HepG2 (cell line): ENCODE results near the gene PLEKHA8. TPM values are rescaled to one million over a fixed set of nuclear protein-coding genes. Genes with fewer than 3 reads are reported as not detected.

ENCODE experiments used
- CCAR2 ChIP-seq: fragments of 200-400 bp; formaldehyde crosslinking; optimal IDR thresholded peaks from 2 replicates; pipeline ENCODE3; 2018; ENCODE audit warnings: low read depth, mild to moderate bottlenecking, low read length, moderate library complexity
- GZF1 ChIP-seq: sonication (generic); formaldehyde crosslinking; IDR thresholded peaks from 2 replicates; pipeline ENCODE4 v1.5.1; 2020; ENCODE audit warnings: mild to moderate bottlenecking, missing genetic modification reagents
- HCFC1 ChIP-seq: fragments of 150-350 bp; IDR thresholded peaks from 2 replicates; pipeline ENCODE4 v1.6.1; 2014; ENCODE audit warnings: low read depth, low read length
- ISL2 ChIP-seq: sonication (generic); formaldehyde crosslinking; IDR thresholded peaks from 2 replicates; pipeline ENCODE4 v1.5.0; 2020; ENCODE audit warnings: missing genetic modification reagents
- KAT2B ChIP-seq: fragments of 150-350 bp; IDR thresholded peaks from 2 replicates; pipeline ENCODE4 v1.6.1; 2014; ENCODE audit warnings: low read depth, low read length, borderline replicate concordance
- KAT8 ChIP-seq: IDR thresholded peaks from 2 replicates; pipeline ENCODE4 v1.6.1; 2016; ENCODE audit warnings: missing genetic modification reagents, missing compliant biosample characterization
- KLF11 ChIP-seq: IDR thresholded peaks from 2 replicates; pipeline ENCODE4 v1.6.1; 2016; ENCODE audit warnings: missing compliant biosample characterization
- NFATC3 ChIP-seq: sonication (generic); formaldehyde crosslinking; IDR thresholded peaks from 2 replicates; pipeline ENCODE4 v1.5.1; 2020; ENCODE audit warnings: mild to moderate bottlenecking, missing genetic modification reagents
- PLRG1 ChIP-seq: fragments of 450-650 bp; conservative IDR thresholded peaks from 2 replicates; pipeline ENCODE4 v1.6.1; 2016
- PRDM10 ChIP-seq: sonication (generic); formaldehyde crosslinking; IDR thresholded peaks from 2 replicates; pipeline ENCODE4 v1.4.0; 2020; ENCODE audit warnings: low read depth, missing genetic modification reagents
- PRMT3 ChIP-seq: sonication (generic); formaldehyde crosslinking; IDR thresholded peaks from 2 replicates; pipeline ENCODE4 v1.8.1; 2022; ENCODE audit warnings: low read depth, mild to moderate bottlenecking, moderate library complexity, missing genetic modification reagents, borderline replicate concordance
- RELA ChIP-seq: sonication (generic); formaldehyde crosslinking; IDR thresholded peaks from 2 replicates; pipeline ENCODE4 v1.4.0; 2020; ENCODE audit warnings: missing genetic modification reagents
- ZBTB44 ChIP-seq: sonication (generic); formaldehyde crosslinking; IDR thresholded peaks from 2 replicates; pipeline ENCODE4 v1.4.0; 2020; ENCODE audit warnings: missing genetic modification reagents
- ZNF256 ChIP-seq: sonication (generic); formaldehyde crosslinking; conservative IDR thresholded peaks from 2 replicates; pipeline ENCODE4 v1.4.0; 2020; ENCODE audit warnings: missing genetic modification reagents
- ZNF510 ChIP-seq: sonication (generic); formaldehyde crosslinking; IDR thresholded peaks from 2 replicates; pipeline ENCODE4 v1.4.0; 2020; ENCODE audit warnings: low read depth, mild to moderate bottlenecking, missing genetic modification reagents
- ZNF530 ChIP-seq: sonication (generic); formaldehyde crosslinking; IDR thresholded peaks from 2 replicates; pipeline ENCODE4 v1.5.0; 2020; ENCODE audit warnings: low read depth, mild to moderate bottlenecking, missing genetic modification reagents
- polyA plus RNA-seq, 8 experiments: library from polyadenylated mRNA; depleted of rRNA in 3 of 8; stranded (reverse) in 7 of 8; unstranded in 1 of 8; fragments of >200 nt; fragmentation: Illumina TruSeq in 4 of 8; extraction: Trizol in 4 of 8; gene quantifications; 2 replicates each; pipeline versions ENCODE4 v1.2.1 to v1.2.3, GENCODE V29; 2011 to 2016; ENCODE audit warnings: low read depth in 4 of 8, missing spikeins in 1 of 8, mixed read lengths in 1 of 8; ENCODE audit not compliant: insufficient read depth in 1 of 8
- total RNA-seq, 5 experiments: library from RNA; depleted of rRNA; stranded (reverse); fragments of >200 nt; fragmentation: Illumina TruSeq; extraction: Trizol; gene quantifications; 2 replicates each; pipeline ENCODE4 v1.2.3, GENCODE V29; 2016; ENCODE audit warnings: low read depth in 1 of 5
- TF ChIP-seq, protein P1 (sequence below): sonication (generic); formaldehyde crosslinking; IDR thresholded peaks from 2 replicates; pipeline ENCODE4 v1.4.0; 2020; ENCODE audit warnings: missing genetic modification reagents, borderline replicate concordance

Gene PLEKHA8
- total and polyA plus RNA-seq, 2 of the 13 experiments (the other 11 are each of a cell fraction or from before 2014, with no cell fraction given), result 12.5 to 26.4 TPM

- TF ChIP-seq ZNF510 (CRISPR knock-in tag), result 0 out of 2 replicates have a peak, but pooled peaks have one; percentile 48
- TF ChIP-seq PLRG1, result no peak
- peak; percentile 78; the same call in 1 of the 2 replicates for TF ChIP-seq KAT8 (CRISPR knock-in tag)
- TF ChIP-seq PRMT3 (CRISPR knock-in tag), result no peak
- TF ChIP-seq HCFC1, result peak; percentile 72
- peak; percentile 87 for TF ChIP-seq PRDM10 (CRISPR knock-in tag)
- TF ChIP-seq CCAR2, result peak; percentile 72
- TF ChIP-seq KAT2B, result no peak
- no peak for TF ChIP-seq RELA (CRISPR knock-in tag)
- no peak for TF ChIP-seq ZNF530 (CRISPR knock-in tag)
- no peak for TF ChIP-seq NFATC3 (CRISPR knock-in tag)
- TF ChIP-seq GZF1 (CRISPR knock-in tag), result 0 out of 2 replicates have a peak, but pooled peaks have one; percentile 12
- no peak for TF ChIP-seq ZNF256 (CRISPR knock-in tag)
- TF ChIP-seq, protein P1, sequence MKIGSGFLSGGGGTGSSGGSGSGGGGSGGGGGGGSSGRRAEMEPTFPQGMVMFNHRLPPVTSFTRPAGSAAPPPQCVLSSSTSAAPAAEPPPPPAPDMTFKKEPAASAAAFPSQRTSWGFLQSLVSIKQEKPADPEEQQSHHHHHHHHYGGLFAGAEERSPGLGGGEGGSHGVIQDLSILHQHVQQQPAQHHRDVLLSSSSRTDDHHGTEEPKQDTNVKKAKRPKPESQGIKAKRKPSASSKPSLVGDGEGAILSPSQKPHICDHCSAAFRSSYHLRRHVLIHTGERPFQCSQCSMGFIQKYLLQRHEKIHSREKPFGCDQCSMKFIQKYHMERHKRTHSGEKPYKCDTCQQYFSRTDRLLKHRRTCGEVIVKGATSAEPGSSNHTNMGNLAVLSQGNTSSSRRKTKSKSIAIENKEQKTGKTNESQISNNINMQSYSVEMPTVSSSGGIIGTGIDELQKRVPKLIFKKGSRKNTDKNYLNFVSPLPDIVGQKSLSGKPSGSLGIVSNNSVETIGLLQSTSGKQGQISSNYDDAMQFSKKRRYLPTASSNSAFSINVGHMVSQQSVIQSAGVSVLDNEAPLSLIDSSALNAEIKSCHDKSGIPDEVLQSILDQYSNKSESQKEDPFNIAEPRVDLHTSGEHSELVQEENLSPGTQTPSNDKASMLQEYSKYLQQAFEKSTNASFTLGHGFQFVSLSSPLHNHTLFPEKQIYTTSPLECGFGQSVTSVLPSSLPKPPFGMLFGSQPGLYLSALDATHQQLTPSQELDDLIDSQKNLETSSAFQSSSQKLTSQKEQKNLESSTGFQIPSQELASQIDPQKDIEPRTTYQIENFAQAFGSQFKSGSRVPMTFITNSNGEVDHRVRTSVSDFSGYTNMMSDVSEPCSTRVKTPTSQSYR (CRISPR knock-in tag), result no peak
- TF ChIP-seq KLF11 (CRISPR knock-in tag), result no peak
- TF ChIP-seq ZBTB44 (CRISPR knock-in tag), result no peak
- TF ChIP-seq ISL2 (CRISPR knock-in tag), result peak; percentile 70
These were observed at the start of gene PLEKHA8 (continued) for GRCh38 chr7:30028216-30028748.
